GM12878 (cell line): Measurements from ENCODE around the gene THAP5.

Experiments used
- BHLHE40 ChIP-seq, 2 experiments: fragments of 450-650 bp in 1 of 2; IDR thresholded peaks; 2 replicates each; pipeline ENCODE4 v1.6.1; 2011 to 2017; ENCODE audit warnings: low read depth in 2 of 2, borderline replicate concordance in 1 of 2, improper control_type of control experiment in 1 of 2, low read length in 1 of 2, mild to moderate bottlenecking in 1 of 2
- EZH2 ChIP-seq: IDR thresholded peaks from 2 replicates; pipeline ENCODE4 v1.6.1; 2012; ENCODE audit warnings: low read depth, mild to moderate bottlenecking, control low read depth, inconsistent platforms, low read length, borderline replicate concordance; ENCODE audit not compliant: control insufficient read depth
- MYC ChIP-seq: IDR thresholded peaks from 2 replicates; pipeline ENCODE4 v1.6.1; 2011; ENCODE audit warnings: mild to moderate bottlenecking, low read length, moderate library complexity, inconsistent platforms; ENCODE audit not compliant: insufficient read depth, insufficient replicate concordance, insufficient read length, severe bottlenecking
- POLR2A ChIP-seq: IDR thresholded peaks from 2 replicates; pipeline ENCODE4 v1.6.1; 2011; ENCODE audit warnings: low read depth, mild to moderate bottlenecking, low read length
- SREBF2 ChIP-seq: IDR thresholded peaks from 2 replicates; pipeline ENCODE4 v1.6.1; 2012; ENCODE audit warnings: mild to moderate bottlenecking, low read length
- SUZ12 ChIP-seq: fragments of 200-600 bp; sonication (generic); IDR thresholded peaks from one replicate; pipeline ENCODE4 v1.6.1; 2018; ENCODE audit warnings: antibody characterized with exemption, mild to moderate bottlenecking; ENCODE audit not compliant: unreplicated experiment
- TAF1 ChIP-seq: IDR thresholded peaks from 2 replicates; pipeline ENCODE4 v1.6.1; 2011; ENCODE audit warnings: mild to moderate bottlenecking, low read depth, low read length, borderline replicate concordance
- TF ChIP-seq, protein P1 (sequence below), 3 experiments: IDR thresholded peaks in 2 of 3; conservative IDR thresholded peaks in 1 of 3; 2 replicates each; pipeline ENCODE4 v1.5.1; 2011; ENCODE audit warnings: low read depth in 3 of 3, low read length in 3 of 3, mild to moderate bottlenecking in 3 of 3, control low read depth in 2 of 3, moderate library complexity in 2 of 3, inconsistent platforms in 1 of 3, mixed read lengths in 1 of 3; ENCODE audit not compliant: control insufficient read depth in 2 of 3, insufficient read depth in 1 of 3; ENCODE audit errors: extremely low read depth in 1 of 3
- TF ChIP-seq, protein P2 (sequence below): fragments of 450-650 bp; IDR thresholded peaks from 2 replicates; pipeline ENCODE4 v1.6.1; 2017; ENCODE audit warnings: mild to moderate bottlenecking, low read depth, inconsistent platforms; ENCODE audit not compliant: poor library complexity, severe bottlenecking
- TF ChIP-seq, protein P3 (sequence below): fragments of 450-650 bp; formaldehyde crosslinking; IDR thresholded peaks from 2 replicates; pipeline ENCODE4 v1.4.0; 2020; ENCODE audit warnings: mild to moderate bottlenecking, moderate library complexity
- TF ChIP-seq, protein P4 (sequence below): fragments of 450-650 bp; IDR thresholded peaks from 2 replicates; pipeline ENCODE4 v1.6.1; 2014; ENCODE audit warnings: mild to moderate bottlenecking
- TF ChIP-seq, protein P5 (sequence below): IDR thresholded peaks from 2 replicates; pipeline ENCODE4 v1.6.1; 2012; ENCODE audit warnings: low read depth, low read length, improper control_type of control experiment

DNA sequence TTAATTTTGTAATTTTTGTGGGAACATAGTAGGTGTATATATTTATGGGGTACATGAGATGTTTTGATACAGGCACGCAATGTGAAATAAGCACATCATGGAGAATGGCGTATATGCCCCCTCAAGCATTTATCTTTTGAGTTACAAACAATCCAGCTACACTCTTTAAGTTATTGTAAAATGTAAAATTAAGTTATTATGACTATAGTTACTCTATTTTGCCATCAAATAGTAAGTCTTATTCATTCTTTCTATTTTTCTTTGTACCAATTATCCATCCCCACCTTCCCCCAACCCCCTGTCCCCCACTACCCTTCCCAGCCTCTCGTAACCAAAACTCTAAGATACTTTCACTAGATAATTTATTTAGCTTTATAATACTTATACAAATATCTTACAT, 35.8 kb downstream of the THAP5 start:
- TF ChIP-seq POLR2A, result no peak
- TF ChIP-seq, protein P1, sequence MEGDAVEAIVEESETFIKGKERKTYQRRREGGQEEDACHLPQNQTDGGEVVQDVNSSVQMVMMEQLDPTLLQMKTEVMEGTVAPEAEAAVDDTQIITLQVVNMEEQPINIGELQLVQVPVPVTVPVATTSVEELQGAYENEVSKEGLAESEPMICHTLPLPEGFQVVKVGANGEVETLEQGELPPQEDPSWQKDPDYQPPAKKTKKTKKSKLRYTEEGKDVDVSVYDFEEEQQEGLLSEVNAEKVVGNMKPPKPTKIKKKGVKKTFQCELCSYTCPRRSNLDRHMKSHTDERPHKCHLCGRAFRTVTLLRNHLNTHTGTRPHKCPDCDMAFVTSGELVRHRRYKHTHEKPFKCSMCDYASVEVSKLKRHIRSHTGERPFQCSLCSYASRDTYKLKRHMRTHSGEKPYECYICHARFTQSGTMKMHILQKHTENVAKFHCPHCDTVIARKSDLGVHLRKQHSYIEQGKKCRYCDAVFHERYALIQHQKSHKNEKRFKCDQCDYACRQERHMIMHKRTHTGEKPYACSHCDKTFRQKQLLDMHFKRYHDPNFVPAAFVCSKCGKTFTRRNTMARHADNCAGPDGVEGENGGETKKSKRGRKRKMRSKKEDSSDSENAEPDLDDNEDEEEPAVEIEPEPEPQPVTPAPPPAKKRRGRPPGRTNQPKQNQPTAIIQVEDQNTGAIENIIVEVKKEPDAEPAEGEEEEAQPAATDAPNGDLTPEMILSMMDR (IDR thresholded peaks at IDR 0.05 in 2 of 3, conservative IDR thresholded peaks at IDR 0.05 in 1 of 3; ENCODE audit: control insufficient read depth in 2 of 3, extremely low read depth in 1 of 3, insufficient read depth in 1 of 3, low read depth in 3 of 3, low read length in 3 of 3), result no peak
- TF ChIP-seq, protein P2, sequence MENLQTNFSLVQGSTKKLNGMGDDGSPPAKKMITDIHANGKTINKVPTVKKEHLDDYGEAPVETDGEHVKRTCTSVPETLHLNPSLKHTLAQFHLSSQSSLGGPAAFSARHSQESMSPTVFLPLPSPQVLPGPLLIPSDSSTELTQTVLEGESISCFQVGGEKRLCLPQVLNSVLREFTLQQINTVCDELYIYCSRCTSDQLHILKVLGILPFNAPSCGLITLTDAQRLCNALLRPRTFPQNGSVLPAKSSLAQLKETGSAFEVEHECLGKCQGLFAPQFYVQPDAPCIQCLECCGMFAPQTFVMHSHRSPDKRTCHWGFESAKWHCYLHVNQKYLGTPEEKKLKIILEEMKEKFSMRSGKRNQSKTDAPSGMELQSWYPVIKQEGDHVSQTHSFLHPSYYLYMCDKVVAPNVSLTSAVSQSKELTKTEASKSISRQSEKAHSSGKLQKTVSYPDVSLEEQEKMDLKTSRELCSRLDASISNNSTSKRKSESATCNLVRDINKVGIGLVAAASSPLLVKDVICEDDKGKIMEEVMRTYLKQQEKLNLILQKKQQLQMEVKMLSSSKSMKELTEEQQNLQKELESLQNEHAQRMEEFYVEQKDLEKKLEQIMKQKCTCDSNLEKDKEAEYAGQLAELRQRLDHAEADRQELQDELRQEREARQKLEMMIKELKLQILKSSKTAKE, result no peak
- TF ChIP-seq SREBF2, result no peak
- no peak for TF ChIP-seq TAF1
- TF ChIP-seq, protein P3, sequence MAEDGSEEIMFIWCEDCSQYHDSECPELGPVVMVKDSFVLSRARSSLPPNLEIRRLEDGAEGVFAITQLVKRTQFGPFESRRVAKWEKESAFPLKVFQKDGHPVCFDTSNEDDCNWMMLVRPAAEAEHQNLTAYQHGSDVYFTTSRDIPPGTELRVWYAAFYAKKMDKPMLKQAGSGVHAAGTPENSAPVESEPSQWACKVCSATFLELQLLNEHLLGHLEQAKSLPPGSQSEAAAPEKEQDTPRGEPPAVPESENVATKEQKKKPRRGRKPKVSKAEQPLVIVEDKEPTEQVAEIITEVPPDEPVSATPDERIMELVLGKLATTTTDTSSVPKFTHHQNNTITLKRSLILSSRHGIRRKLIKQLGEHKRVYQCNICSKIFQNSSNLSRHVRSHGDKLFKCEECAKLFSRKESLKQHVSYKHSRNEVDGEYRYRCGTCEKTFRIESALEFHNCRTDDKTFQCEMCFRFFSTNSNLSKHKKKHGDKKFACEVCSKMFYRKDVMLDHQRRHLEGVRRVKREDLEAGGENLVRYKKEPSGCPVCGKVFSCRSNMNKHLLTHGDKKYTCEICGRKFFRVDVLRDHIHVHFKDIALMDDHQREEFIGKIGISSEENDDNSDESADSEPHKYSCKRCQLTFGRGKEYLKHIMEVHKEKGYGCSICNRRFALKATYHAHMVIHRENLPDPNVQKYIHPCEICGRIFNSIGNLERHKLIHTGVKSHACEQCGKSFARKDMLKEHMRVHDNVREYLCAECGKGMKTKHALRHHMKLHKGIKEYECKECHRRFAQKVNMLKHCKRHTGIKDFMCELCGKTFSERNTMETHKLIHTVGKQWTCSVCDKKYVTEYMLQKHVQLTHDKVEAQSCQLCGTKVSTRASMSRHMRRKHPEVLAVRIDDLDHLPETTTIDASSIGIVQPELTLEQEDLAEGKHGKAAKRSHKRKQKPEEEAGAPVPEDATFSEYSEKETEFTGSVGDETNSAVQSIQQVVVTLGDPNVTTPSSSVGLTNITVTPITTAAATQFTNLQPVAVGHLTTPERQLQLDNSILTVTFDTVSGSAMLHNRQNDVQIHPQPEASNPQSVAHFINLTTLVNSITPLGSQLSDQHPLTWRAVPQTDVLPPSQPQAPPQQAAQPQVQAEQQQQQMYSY (CRISPR knock-in tag), result no peak
- TF ChIP-seq, protein P4, sequence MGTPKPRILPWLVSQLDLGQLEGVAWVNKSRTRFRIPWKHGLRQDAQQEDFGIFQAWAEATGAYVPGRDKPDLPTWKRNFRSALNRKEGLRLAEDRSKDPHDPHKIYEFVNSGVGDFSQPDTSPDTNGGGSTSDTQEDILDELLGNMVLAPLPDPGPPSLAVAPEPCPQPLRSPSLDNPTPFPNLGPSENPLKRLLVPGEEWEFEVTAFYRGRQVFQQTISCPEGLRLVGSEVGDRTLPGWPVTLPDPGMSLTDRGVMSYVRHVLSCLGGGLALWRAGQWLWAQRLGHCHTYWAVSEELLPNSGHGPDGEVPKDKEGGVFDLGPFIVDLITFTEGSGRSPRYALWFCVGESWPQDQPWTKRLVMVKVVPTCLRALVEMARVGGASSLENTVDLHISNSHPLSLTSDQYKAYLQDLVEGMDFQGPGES, result no peak
- no peak for TF ChIP-seq SUZ12
- TF ChIP-seq, protein P5, sequence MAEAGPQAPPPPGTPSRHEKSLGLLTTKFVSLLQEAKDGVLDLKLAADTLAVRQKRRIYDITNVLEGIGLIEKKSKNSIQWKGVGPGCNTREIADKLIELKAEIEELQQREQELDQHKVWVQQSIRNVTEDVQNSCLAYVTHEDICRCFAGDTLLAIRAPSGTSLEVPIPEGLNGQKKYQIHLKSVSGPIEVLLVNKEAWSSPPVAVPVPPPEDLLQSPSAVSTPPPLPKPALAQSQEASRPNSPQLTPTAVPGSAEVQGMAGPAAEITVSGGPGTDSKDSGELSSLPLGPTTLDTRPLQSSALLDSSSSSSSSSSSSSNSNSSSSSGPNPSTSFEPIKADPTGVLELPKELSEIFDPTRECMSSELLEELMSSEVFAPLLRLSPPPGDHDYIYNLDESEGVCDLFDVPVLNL, result no peak
- TF ChIP-seq EZH2, result no peak
- no peak for TF ChIP-seq BHLHE40 (IDR thresholded peaks at IDR 0.05; ENCODE audit: borderline replicate concordance in 1 of 2, low read depth in 2 of 2, low read length in 1 of 2)
- no peak for TF ChIP-seq MYC
